Transverse colon (tissue), 4 donors: Measurements from ENCODE around the gene SYCE1.
"Not testable (repeated sequence)": the region's sequence is repeated elsewhere in the genome, so short reads cannot be mapped to it uniquely, and the experiment has no call there.

Experiments
- EP300 ChIP-seq: sonication (generic); formaldehyde crosslinking; IDR thresholded peaks from one replicate; pipeline ENCODE4 v1.6.1; 2017; ENCODE audit warnings: antibody characterized with exemption, low read depth
- POLR2AphosphoS5 ChIP-seq, 3 donors: sonication (generic); formaldehyde crosslinking; IDR thresholded peaks; one replicate each; pipeline ENCODE4 v1.6.1; 2016; ENCODE audit warnings: antibody characterized with exemption in 3 of 3
- TF ChIP-seq, protein P1 (sequence below), 5 experiments: fragments of 200-600 bp in 3 of 5; fragments of 450-650 bp in 2 of 5; sonication (generic) in 3 of 5; IDR thresholded peaks; 1 replicate in 2 of 5; 2 replicates in 3 of 5; pipeline ENCODE4 v1.5.1; 2016 to 2017; ENCODE audit warnings: antibody characterized with exemption in 5 of 5, inconsistent platforms in 3 of 5, mild to moderate bottlenecking in 2 of 5, moderate library complexity in 1 of 5

- not testable (repeated sequence) for TF ChIP-seq EP300; POLR2AphosphoS5 (IDR thresholded peaks at IDR 0.05)
- TF ChIP-seq, protein P1, sequence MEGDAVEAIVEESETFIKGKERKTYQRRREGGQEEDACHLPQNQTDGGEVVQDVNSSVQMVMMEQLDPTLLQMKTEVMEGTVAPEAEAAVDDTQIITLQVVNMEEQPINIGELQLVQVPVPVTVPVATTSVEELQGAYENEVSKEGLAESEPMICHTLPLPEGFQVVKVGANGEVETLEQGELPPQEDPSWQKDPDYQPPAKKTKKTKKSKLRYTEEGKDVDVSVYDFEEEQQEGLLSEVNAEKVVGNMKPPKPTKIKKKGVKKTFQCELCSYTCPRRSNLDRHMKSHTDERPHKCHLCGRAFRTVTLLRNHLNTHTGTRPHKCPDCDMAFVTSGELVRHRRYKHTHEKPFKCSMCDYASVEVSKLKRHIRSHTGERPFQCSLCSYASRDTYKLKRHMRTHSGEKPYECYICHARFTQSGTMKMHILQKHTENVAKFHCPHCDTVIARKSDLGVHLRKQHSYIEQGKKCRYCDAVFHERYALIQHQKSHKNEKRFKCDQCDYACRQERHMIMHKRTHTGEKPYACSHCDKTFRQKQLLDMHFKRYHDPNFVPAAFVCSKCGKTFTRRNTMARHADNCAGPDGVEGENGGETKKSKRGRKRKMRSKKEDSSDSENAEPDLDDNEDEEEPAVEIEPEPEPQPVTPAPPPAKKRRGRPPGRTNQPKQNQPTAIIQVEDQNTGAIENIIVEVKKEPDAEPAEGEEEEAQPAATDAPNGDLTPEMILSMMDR (IDR thresholded peaks at IDR 0.05), result not testable (repeated sequence)
Observed at GRCh38 chr10:133603434-133603833, 38.1 kb upstream of the SYCE1 start.
